Measurements from ENCODE around the gene BLVRA.

BLVRA gene

GRCh38 chr7:43856316-43856715 lies 97.8 kb downstream of the BLVRA start:
- DNase-seq (ENCODE audit: low read depth, low spot score) = no peak
- no peak overlapping the region for H3K4me3 ChIP-seq (ENCODE audit: low read depth, low read length)
- TF ChIP-seq CTCF (IDR thresholded peaks at IDR 0.05; ENCODE audit: low read depth, low read length) = no peak
- in situ Hi-C loops (cut with HindIII; ENCODE audit: low sequenced_read_pairs) = no loop called here

Data from astrocyte of the spinal cord (primary cell).